ENCODE data around the gene SLC38A9.

- TF ChIP-seq POLR2A (IDR thresholded peaks at IDR 0.05): no peak
- TF ChIP-seq, protein P1, sequence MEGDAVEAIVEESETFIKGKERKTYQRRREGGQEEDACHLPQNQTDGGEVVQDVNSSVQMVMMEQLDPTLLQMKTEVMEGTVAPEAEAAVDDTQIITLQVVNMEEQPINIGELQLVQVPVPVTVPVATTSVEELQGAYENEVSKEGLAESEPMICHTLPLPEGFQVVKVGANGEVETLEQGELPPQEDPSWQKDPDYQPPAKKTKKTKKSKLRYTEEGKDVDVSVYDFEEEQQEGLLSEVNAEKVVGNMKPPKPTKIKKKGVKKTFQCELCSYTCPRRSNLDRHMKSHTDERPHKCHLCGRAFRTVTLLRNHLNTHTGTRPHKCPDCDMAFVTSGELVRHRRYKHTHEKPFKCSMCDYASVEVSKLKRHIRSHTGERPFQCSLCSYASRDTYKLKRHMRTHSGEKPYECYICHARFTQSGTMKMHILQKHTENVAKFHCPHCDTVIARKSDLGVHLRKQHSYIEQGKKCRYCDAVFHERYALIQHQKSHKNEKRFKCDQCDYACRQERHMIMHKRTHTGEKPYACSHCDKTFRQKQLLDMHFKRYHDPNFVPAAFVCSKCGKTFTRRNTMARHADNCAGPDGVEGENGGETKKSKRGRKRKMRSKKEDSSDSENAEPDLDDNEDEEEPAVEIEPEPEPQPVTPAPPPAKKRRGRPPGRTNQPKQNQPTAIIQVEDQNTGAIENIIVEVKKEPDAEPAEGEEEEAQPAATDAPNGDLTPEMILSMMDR (IDR thresholded peaks at IDR 0.05 in 8 of 11, conservative IDR thresholded peaks at IDR 0.05 in 3 of 11): no peak
Measured at GRCh38 chr5:55715519-55716078, 3.5 kb upstream of the SLC38A9 start.

Data from spleen (tissue), 7 donors.